ENCODE results near the gene PPP1R3G.

The PPP1R3G gene

DNA sequence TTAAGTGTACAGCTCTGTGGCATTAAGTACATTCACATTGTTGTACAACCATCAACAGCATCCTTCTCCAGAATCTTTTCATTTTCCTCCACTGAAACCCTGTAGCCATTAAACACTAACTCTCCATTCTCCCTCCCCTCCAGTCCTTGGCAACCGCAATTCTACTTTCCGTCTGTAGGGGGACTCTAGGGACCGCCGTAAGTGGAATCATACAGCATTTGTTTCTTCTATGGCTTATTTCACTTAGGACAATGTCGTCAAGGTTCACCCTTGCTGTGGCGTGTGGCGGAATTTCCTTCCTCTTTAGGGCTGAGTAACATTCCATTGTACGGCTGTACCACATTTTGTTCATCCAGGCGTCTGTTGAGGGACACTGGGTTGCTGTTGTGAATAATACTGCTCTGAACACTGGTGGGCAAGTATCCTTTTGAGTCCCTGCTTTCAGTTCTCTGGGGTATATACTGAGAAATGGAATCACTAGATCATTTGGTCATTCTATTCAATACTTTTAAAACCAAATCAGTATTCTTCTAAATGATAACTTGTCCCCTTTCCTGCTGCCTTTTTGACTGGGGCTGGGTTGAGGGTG is 50.7 kb downstream of the PPP1R3G start:
- peak; percentile 68 for FAIRE-seq

DNA sequence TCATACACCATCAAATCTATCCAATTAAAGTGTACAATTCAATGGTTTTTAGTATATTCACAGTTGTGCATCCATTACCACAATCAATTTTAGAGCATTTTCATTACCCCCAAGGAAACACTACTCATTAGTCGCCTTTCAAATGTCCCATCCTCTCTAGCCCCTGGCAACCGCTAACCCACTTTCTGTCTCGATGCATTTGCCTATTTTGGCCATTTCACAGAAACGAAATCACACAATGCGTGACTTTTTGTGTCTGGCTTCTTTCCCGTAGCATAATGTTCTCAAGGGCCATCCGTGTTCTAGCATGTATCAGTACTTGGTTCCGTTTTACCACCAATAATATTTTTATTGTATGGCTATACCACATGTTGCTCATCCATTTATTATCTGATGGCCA is 51.7 kb downstream of the PPP1R3G start:
- DNase-seq (ENCODE audit: insufficient read length, low spot score) (no peak), FAIRE-seq (no peak)

More for the DNA sequence above, 50.7 kb downstream of the PPP1R3G start:
- no peak for DNase-seq (ENCODE audit: insufficient read length, low spot score)

Measured in HTR-8/SVneo (cell line).